ENCODE measurements around the gene FDXR.

The FDXR gene

DNA sequence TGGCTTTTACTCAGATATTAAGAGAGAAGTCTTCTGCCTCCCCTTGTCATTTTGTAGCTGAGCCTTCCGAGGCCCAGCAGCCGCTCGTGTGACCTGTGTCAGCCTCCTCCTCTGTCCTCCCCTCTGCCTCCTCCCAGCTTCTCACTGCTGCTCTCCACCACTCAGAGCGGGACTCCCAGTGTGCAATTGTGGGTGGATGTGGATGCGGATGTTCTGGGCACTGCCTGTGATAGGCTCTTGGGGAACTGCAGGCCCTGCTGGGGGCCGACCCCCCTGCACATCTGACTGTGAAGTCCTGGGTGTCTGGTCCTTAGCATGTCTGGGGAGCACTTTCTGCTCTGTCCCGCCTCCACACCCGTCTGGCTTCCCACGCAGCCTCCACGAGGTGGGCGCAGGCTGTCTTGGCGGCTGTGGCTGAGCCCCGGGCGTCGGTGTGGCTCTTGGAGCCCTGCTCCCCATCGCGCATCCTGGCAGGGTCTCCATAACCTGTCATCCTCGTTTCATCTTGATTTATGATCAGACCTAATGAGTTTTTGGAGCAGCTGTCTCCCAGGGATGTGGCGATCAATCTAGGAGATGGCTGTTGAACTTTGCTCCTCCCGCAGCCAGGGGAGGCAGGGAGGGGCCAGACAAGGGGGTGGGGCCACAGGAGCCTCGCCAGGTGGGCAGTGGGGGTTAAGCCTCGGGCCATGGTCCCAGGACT is 41.2 kb downstream of the FDXR start:
- no peak for DNase-seq

- no peak for DNase-seq
Measured at GRCh38 chr17:74830861-74831260, 41.9 kb downstream of the FDXR start.

DNA sequence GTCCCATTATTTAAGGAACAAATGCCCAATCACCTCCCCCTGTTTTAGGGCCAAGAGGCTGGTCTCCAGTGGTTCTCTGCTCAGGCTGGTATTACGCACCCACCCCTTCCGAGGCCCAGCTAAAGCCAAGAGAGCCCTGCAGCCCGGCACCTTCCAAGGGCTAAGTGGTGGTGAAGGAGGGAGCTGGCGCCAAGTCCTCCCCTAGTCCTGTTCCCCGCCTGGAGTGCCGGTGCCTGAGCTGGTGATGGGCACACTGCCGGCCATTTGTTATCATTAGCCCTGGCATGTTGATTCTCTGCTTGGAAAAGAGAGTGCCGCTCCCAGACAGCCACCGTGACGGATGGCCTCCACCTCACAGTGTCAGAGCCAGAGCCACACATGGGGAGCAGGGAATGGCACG is 45.0 kb downstream of the FDXR start:
- no peak for DNase-seq

DNA sequence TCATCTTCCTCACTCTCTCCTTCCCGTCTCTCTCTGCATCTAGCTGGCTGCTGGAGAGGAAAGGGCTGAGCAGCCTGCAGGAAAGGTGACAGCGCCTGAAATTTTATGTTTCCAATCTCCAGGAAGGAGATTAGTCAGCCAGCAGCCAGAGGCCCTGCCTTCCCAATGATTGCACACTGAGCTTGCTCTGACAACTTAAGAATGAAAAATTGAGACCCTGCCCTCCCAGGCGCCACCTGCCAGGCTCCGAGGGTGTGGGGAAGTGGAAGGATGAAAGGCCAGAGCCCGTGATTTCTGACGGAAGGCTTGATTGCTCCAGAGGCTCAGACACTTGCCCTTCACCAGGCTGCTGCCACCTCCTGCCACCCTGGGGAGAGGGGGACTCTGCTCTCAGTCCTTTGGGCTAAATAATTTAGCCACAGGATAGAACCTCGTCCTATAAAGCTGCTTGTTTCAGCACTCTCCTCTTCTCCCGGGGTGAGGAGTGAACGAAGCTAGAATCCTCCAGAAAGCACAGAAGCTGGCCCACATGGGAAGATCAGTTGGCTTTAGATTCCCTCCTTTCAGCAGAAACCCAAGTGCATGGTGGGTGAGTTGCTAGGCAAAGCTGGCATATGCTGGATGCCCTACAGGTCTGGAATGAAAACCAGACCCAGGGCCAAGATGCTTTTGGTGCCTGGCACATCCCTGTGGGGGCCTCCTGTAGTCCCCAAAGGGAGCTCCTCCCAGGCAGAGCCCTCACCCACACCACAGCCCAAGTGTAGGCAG is 46.7 kb downstream of the FDXR start:
- no peak for DNase-seq

- DNase-seq: no peak
Measured at GRCh38 chr17:74824961-74825627, 47.7 kb downstream of the FDXR start.

DNA sequence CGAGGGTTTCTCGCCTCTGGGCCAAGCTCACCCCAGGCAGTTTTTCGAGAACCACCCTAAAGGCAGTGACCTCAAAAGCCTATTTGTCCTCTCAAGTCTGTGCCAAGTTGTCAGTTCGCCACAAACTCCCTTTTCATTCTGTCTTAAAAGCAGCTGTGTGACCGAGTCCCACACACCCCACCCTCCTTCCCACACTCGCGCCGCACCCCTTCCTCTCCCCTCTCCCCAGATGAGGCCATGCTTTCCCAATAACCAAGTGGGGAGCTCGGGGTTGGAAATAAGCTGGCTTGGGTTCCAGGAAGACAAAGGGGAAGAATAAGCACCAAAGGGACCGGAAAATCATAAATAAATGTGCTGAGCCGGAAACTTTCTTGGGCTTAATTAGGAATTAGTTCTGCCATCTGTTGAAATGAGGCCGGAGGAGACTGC is 49.8 kb downstream of the FDXR start:
- no peak for DNase-seq

- DNase-seq: no peak
Measured at GRCh38 chr17:74822335-74822938, 50.4 kb downstream of the FDXR start.

DNA sequence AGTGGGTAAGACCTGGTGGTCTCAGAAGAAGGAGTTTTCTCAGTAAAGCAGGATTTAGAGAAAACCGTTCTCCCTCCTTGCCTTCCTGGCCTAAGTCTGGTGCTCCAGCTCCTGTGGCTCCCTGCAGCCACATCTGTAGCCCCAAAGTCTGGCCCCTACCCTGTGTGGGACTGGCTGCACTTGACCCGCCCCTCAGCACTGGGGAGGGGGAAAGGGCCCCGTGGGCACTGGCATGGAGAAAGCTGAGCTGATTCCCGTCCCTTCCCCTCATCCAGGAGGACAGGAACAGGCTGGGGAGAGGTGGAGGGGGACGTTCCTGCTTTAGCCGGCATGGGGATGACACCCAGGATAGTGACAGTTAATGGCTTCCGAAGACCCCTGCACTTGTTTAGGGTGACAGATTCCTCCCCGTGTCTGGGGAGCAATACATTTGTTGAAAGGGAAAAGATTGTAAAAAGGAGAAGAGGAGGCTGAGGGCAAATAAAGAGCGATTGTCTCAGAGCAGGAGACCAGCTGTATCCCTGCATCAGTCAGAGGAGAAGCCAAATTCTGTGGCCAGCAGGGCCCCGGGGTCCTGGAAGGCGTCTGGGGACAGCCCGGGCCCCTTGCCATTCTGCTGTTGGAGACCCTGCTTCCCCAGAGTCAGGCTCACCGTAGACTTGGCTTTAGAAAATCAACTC is 51.0 kb downstream of the FDXR start:
- no peak for DNase-seq

GRCh38 chr17:74819801-74820436 is 52.9 kb downstream of the FDXR start:
- no peak for DNase-seq

DNA sequence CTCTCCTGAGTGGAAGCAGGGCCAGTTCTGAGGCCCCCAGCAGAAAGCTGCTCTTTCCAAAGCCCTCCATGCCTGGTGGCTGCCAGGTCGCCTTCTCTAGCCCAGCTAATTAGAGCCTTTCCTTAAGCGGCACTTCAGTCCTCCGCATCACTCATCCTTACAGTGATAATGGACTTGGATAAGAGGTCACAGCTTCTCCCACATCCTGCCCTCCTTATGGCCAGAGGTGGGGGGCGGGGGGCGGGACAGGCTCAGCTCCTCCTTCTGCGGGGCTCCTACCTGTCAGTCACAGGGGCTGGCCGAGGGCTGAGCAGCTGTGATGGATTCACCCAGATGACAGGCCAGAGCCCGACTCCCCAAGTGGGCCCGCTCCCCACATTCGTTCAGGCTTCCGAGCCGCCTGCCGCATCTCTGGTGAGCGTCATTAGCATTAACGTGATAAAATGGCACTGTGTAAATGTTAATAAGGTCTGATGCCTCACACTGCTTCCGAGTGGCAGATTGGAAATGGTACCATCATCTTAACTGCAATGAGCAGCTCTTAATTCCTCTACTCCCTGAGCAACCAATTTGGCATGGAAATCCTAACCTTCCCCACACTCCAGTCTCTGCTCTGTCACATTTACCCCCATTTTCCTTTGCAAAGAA is 54.4 kb downstream of the FDXR start:
- no peak for DNase-seq

- no peak for DNase-seq
Measured at GRCh38 chr17:74816905-74817620, 55.7 kb downstream of the FDXR start.

DNA sequence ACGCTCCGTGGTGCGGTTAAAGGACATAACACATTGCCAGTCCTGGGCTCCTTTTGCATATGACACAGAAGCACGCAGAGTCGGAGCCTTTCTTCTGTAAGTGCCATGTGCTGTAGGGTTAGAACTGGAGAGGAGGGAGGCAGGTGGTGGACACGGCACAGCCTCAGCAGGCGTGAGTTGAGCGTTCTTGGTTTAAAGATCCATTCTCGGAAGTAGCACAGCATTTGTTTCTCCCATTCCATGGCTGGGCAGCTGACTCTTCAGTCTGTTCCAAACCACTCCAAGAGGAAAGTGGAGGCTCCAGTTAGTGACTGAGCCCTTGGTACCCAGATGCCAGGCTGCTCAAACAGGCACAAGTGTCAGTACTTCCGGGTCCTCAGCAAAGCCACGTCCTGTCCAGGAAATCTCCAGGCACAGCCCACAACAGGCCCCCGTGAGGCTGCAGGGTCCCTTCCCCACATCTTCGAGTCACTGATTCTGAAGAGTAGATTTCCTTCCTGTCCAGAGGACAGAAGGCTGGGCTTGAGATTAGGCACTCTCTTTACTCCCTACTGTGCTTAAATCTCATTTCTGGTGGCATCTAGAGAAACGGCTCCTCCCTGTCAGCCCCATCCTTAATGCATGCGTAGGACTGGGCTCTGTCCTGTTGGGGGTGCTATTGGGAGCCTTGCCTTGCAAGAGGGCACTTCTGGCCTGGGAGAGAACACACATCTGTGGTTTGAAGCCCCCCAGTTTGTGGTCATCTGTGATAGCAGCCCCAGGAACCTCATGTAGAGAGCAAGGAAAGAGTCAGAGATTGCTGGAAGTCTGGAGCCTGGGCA is 57.0 kb downstream of the FDXR start:
- no peak for DNase-seq

GRCh38 chr17:74815067-74815466 is 57.7 kb downstream of the FDXR start:
- no peak for DNase-seq

DNA sequence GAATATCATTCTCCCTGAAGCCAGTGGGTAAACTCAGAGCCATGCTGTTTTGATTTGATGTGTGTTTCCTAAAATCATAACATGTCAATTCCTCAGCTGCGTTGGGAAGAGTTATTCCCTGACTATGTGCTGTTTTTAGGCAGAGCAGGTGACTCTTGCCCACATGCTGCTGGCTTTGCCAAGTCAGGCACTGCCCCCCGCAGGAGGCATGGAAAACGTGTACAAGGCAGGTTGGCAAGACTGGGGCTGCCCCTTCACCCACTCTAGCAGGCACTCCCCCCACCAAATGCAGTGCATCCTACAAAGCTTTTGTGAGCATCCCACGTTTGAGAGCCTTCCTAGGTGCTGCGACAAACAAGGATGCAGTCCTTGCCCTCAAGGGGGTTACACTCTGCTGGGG is 58.3 kb downstream of the FDXR start:
- DNase-seq: no peak

Data from NCI-H345 (cell line).